Measurements from ENCODE around the gene HIGD1A. TPM values are rescaled to one million over a fixed set of nuclear protein-coding genes. Genes with fewer than 3 reads are reported as not detected.

The HIGD1A gene
- 181 and 190 TPM in 2 replicates for total RNA-seq

GRCh38 chr3:42804106-42804830 is at the start of gene HIGD1A:
TSS of gene HIGD1A (minus strand) at chr3:42804490. CDS start at chr3:42794253, 10,237 bp downstream.
- TF ChIP-seq CTCF (IDR thresholded peaks at IDR 0.05; ENCODE audit: insufficient read depth, low read length, poor library complexity, severe bottlenecking) = no peak
- H3K27me3 ChIP-seq (ENCODE audit: control insufficient read depth, insufficient read depth, low read length) = no peaks in the 10 kb centered on the region
- peak within 1 kb of the TSS; percentile 75 for H3K4me3 ChIP-seq (ENCODE audit: low read depth, low read length)
- peak; percentile 80 for DNase-seq (ENCODE audit: low read depth)
- no peaks in the 10 kb centered on the region for H3K36me3 ChIP-seq (ENCODE audit: control insufficient read depth, insufficient read depth, low read length)

- no peak for TF ChIP-seq CTCF (IDR thresholded peaks at IDR 0.05; ENCODE audit: insufficient read depth, low read length, poor library complexity, severe bottlenecking)
- no peak for DNase-seq (ENCODE audit: low read depth)
Observed at GRCh38 chr3:42853739-42854302, 49.5 kb upstream of the HIGD1A start.

GRCh38 chr3:42853056-42853455 is 48.8 kb upstream of the HIGD1A start:
- no peak overlapping the region for H3K4me3 ChIP-seq (ENCODE audit: low read depth, low read length)
- no peak for TF ChIP-seq CTCF (IDR thresholded peaks at IDR 0.05; ENCODE audit: insufficient read depth, low read length, poor library complexity, severe bottlenecking)
- no peaks in the 10 kb centered on the region for H3K36me3 ChIP-seq (ENCODE audit: control insufficient read depth, insufficient read depth, low read length)
- DNase-seq (ENCODE audit: low read depth) = no peak
- peaks cover 2% of the 10 kb centered on the region for H3K27me3 ChIP-seq (ENCODE audit: control insufficient read depth, insufficient read depth, low read length)

More at GRCh38 chr3:42853739-42854302, 49.5 kb upstream of the HIGD1A start:
- H3K27me3 ChIP-seq (ENCODE audit: control insufficient read depth, insufficient read depth, low read length) = peaks cover 2% of the 10 kb centered on the region
- no peak overlapping the region for H3K4me3 ChIP-seq (ENCODE audit: low read depth, low read length)
- H3K36me3 ChIP-seq (ENCODE audit: control insufficient read depth, insufficient read depth, low read length) = no peaks in the 10 kb centered on the region

- no peak overlapping the region for H3K4me3 ChIP-seq (ENCODE audit: low read depth, low read length)
- DNase-seq (ENCODE audit: low read depth) = no peak
- no peak for TF ChIP-seq CTCF (IDR thresholded peaks at IDR 0.05; ENCODE audit: insufficient read depth, low read length, poor library complexity, severe bottlenecking)
- no peaks in the 10 kb centered on the region for H3K36me3 ChIP-seq (ENCODE audit: control insufficient read depth, insufficient read depth, low read length)
- H3K27me3 ChIP-seq (ENCODE audit: control insufficient read depth, insufficient read depth, low read length) = peaks cover 2% of the 10 kb centered on the region
Observed at GRCh38 chr3:42852441-42852840, 48.2 kb upstream of the HIGD1A start.

GRCh38 chr3:42851228-42851834 is 47.0 kb upstream of the HIGD1A start:
- DNase-seq (ENCODE audit: low read depth) = no peak
- no peak for TF ChIP-seq CTCF (IDR thresholded peaks at IDR 0.05; ENCODE audit: insufficient read depth, low read length, poor library complexity, severe bottlenecking)
- Histone ChIP-seq H3K36me3 (ENCODE audit: control insufficient read depth, insufficient read depth, low read length) (no peaks in the 10 kb centered on the region), H3K27me3 (ENCODE audit: control insufficient read depth, insufficient read depth, low read length) (peaks cover 2% of the 10 kb centered on the region), H3K4me3 (ENCODE audit: low read depth, low read length) (no peak overlapping the region)
